Epidermal melanocyte (primary cell): ENCODE measurements around the gene TOX2.

Experiments
- DNase-seq: peaks from one replicate; pipeline ENCODE4 v3.0.0; 2011; ENCODE audit warnings: low spot score; ENCODE audit not compliant: insufficient read length

TOX2 gene

GRCh38 chr20:43977252-43977651, 62.6 kb downstream of the TOX2 start:
- DNase-seq: no peak

GRCh38 chr20:43977962-43978361, 63.3 kb downstream of the TOX2 start:
- DNase-seq: no peak

- DNase-seq: no peak
These were observed 65.0 kb downstream of the TOX2 start for GRCh38 chr20:43979576-43980105.

- DNase-seq: no peak
These were observed 66.9 kb downstream of the TOX2 start for GRCh38 chr20:43981540-43981939.

- DNase-seq: no peak
These were observed 67.4 kb downstream of the TOX2 start for GRCh38 chr20:43982016-43982415.

- DNase-seq: no peak
These were observed 68.2 kb downstream of the TOX2 start for GRCh38 chr20:43982886-43983285.

- no peak for DNase-seq
These were observed 68.7 kb downstream of the TOX2 start for GRCh38 chr20:43983359-43983758.

GRCh38 chr20:43983904-43984361, 69.3 kb downstream of the TOX2 start:
- DNase-seq: no peak

GRCh38 chr20:43984587-43984986, 69.9 kb downstream of the TOX2 start:
- no peak for DNase-seq

- no peak for DNase-seq
These were observed 70.5 kb downstream of the TOX2 start for GRCh38 chr20:43985121-43985520.

- no peak for DNase-seq
These were observed 71.1 kb downstream of the TOX2 start for GRCh38 chr20:43985608-43986316.

- no peak for DNase-seq
These were observed 72.4 kb downstream of the TOX2 start for GRCh38 chr20:43987018-43987417.

GRCh38 chr20:43987531-43987930, 72.9 kb downstream of the TOX2 start:
- no peak for DNase-seq

GRCh38 chr20:43988451-43988850, 73.8 kb downstream of the TOX2 start:
- DNase-seq: no peak

GRCh38 chr20:43988867-43989266, 74.2 kb downstream of the TOX2 start:
- DNase-seq: no peak

- DNase-seq: no peak
These were observed 76.6 kb downstream of the TOX2 start for GRCh38 chr20:43991261-43991660.

- no peak for DNase-seq
These were observed 77.3 kb downstream of the TOX2 start for GRCh38 chr20:43991982-43992381.

GRCh38 chr20:43992885-43993284, 78.2 kb downstream of the TOX2 start:
- no peak for DNase-seq

GRCh38 chr20:43993560-43993959, 78.9 kb downstream of the TOX2 start:
- DNase-seq: no peak

GRCh38 chr20:43994486-43995100, 79.9 kb downstream of the TOX2 start:
- no peak for DNase-seq

GRCh38 chr20:43995645-43996044, 81.0 kb downstream of the TOX2 start:
- no peak for DNase-seq

GRCh38 chr20:43996240-43996930, 81.7 kb downstream of the TOX2 start:
- DNase-seq: no peak
